HT-29 (cell line): ENCODE measurements around the gene PNLDC1. TPM values are rescaled to one million over a fixed set of nuclear protein-coding genes. Genes with fewer than 3 reads are reported as not detected.
A peak's percentile ranks its signal among the peaks of the same experiment; 100 is the strongest.
"Not testable (repeated sequence)": the region's sequence is repeated elsewhere in the genome, so short reads cannot be mapped to it uniquely, and the experiment has no call there.

Experiments used
- DNase-seq: peaks from one replicate; pipeline ENCODE4 v3.0.0-alpha.2; 2015; ENCODE audit warnings: low spot score
- total RNA-seq: library from RNA; depleted of rRNA; stranded (reverse); fragments of >200 nt; shearing (Covaris generic); gene quantifications from 2 replicates; pipeline ENCODE4 v1.2.3, GENCODE V29; 2014

Gene PNLDC1
- total RNA-seq, 1 experiment from 2014 or later: not detected

- DNase-seq: no peak
Measured at GRCh38 chr6:159778542-159779103, 21.5 kb upstream of the PNLDC1 start.

- DNase-seq: peak; percentile 7
Measured at GRCh38 chr6:159788276-159788675, 11.8 kb upstream of the PNLDC1 start.

GRCh38 chr6:159788753-159789376 lies 11.2 kb upstream of the PNLDC1 start:
- peak; percentile 41 for DNase-seq

- peak; percentile 99 for DNase-seq
Measured at GRCh38 chr6:159789377-159790148, 10.5 kb upstream of the PNLDC1 start, which contains the start of gene TCP1. Gene TCP1 (minus strand): TSS chr6:159789602. CDS start chr6:159789468, 134 bp downstream.

- DNase-seq: peak; percentile 89
Measured at GRCh38 chr6:159790149-159790955, 9.7 kb upstream of the PNLDC1 start, which contains the start of gene MRPL18. Gene MRPL18 (plus strand): TSS chr6:159790467. CDS start chr6:159790588, 121 bp downstream.

- peak; percentile 30 for DNase-seq
Measured at GRCh38 chr6:159790956-159791598, 9.0 kb upstream of the PNLDC1 start.

GRCh38 chr6:159794976-159795375 lies 5.1 kb upstream of the PNLDC1 start:
- not testable (repeated sequence) for DNase-seq

GRCh38 chr6:159797554-159797953 lies 2.5 kb upstream of the PNLDC1 start:
- no peak for DNase-seq

- no peak for DNase-seq
Measured at GRCh38 chr6:159801935-159802334, 1.9 kb downstream of the PNLDC1 start.

- DNase-seq: no peak
Measured at GRCh38 chr6:159804504-159804903, 4.4 kb downstream of the PNLDC1 start.

- no peak for DNase-seq
Measured at GRCh38 chr6:159805440-159806020, 5.5 kb downstream of the PNLDC1 start.

- no peak for DNase-seq
Measured at GRCh38 chr6:159806021-159806458, 6.0 kb downstream of the PNLDC1 start.

GRCh38 chr6:159807150-159807858 lies 7.2 kb downstream of the PNLDC1 start:
- no peak for DNase-seq

- no peak for DNase-seq
Measured at GRCh38 chr6:159808647-159809046, 8.6 kb downstream of the PNLDC1 start.

GRCh38 chr6:159809149-159809548 lies 9.1 kb downstream of the PNLDC1 start:
- no peak for DNase-seq

- DNase-seq: no peak
Measured at GRCh38 chr6:159813781-159814180, 13.7 kb downstream of the PNLDC1 start.

- no peak for DNase-seq
Measured at GRCh38 chr6:159815410-159815809, 15.3 kb downstream of the PNLDC1 start.

- DNase-seq: not testable (repeated sequence)
Measured at GRCh38 chr6:159816775-159817174, 16.7 kb downstream of the PNLDC1 start.

- no peak for DNase-seq
Measured at GRCh38 chr6:159817951-159818739, 18.1 kb downstream of the PNLDC1 start.
